SK-N-SH (cell line): ENCODE data around the gene SPIRE2.

Experiments
- CTCF ChIP-seq: fragments of 200-600 bp; sonication (generic); IDR thresholded peaks from 2 replicates; pipeline ENCODE4 v1.6.1; 2017; ENCODE audit warnings: antibody characterized with exemption, mild to moderate bottlenecking, moderate library complexity
- EZH2phosphoT487 ChIP-seq: fragments of 200-600 bp; sonication (generic); IDR thresholded peaks from 2 replicates; pipeline ENCODE4 v1.6.1; 2017; ENCODE audit warnings: low read depth, mixed run types, mild to moderate bottlenecking, antibody characterized with exemption, moderate library complexity, borderline replicate concordance
- FOXJ3 ChIP-seq: sonication (generic); formaldehyde crosslinking; IDR thresholded peaks from 2 replicates; pipeline ENCODE4 v1.5.1; 2020; ENCODE audit warnings: mild to moderate bottlenecking, missing genetic modification reagents
- GABPA ChIP-seq: IDR thresholded peaks from 2 replicates; pipeline ENCODE4 v1.4.0; 2012; ENCODE audit warnings: low read depth, mild to moderate bottlenecking
- GATA2 ChIP-seq: sonication (generic); formaldehyde crosslinking; IDR thresholded peaks from 2 replicates; pipeline ENCODE4 v1.5.0; 2020; ENCODE audit warnings: mild to moderate bottlenecking, missing genetic modification reagents
- JUND ChIP-seq: IDR thresholded peaks from 2 replicates; pipeline ENCODE4 v1.4.0; 2012
- MEF2A ChIP-seq: IDR thresholded peaks from 2 replicates; pipeline ENCODE4 v1.4.0; 2012; ENCODE audit warnings: low read depth, borderline replicate concordance
- REST ChIP-seq: IDR thresholded peaks from 2 replicates; pipeline ENCODE4 v1.6.1; 2012; ENCODE audit warnings: mild to moderate bottlenecking, low read depth, low read length, moderate library complexity
- RFX5 ChIP-seq: IDR thresholded peaks from 2 replicates; pipeline ENCODE4 v1.6.1; 2012; ENCODE audit warnings: mild to moderate bottlenecking, improper control_type of control experiment, low read length
- TCF12 ChIP-seq: IDR thresholded peaks from 2 replicates; pipeline ENCODE4 v1.4.0; 2012
- TEAD4 ChIP-seq: IDR thresholded peaks from 2 replicates; pipeline ENCODE4 v1.4.0; 2012; ENCODE audit warnings: mild to moderate bottlenecking, borderline replicate concordance; ENCODE audit not compliant: insufficient read depth
- USF1 ChIP-seq: IDR thresholded peaks from 2 replicates; pipeline ENCODE4 v1.4.0; 2012; ENCODE audit warnings: low read depth, borderline replicate concordance
- YY1 ChIP-seq: IDR thresholded peaks from 2 replicates; pipeline ENCODE4 v1.4.0; 2012; ENCODE audit warnings: low read depth, mild to moderate bottlenecking
- ZBTB33 ChIP-seq: IDR thresholded peaks from 2 replicates; pipeline ENCODE4 v1.4.0; 2012; ENCODE audit warnings: low read depth, borderline replicate concordance

- TF ChIP-seq CTCF = no peak
- no peak for TF ChIP-seq GABPA
- TF ChIP-seq TCF12 = no peak
- no peak for TF ChIP-seq JUND
- TF ChIP-seq MEF2A = no peak
- TF ChIP-seq GATA2 = no peak
- no peak for TF ChIP-seq USF1
- TF ChIP-seq EZH2phosphoT487 = no peak
- TF ChIP-seq REST = no peak
- TF ChIP-seq YY1 = no peak
- no peak for TF ChIP-seq TEAD4
- no peak for TF ChIP-seq RFX5
- no peak for TF ChIP-seq ZBTB33
- no peak for TF ChIP-seq FOXJ3 (CRISPR knock-in tag)
Measured at GRCh38 chr16:89890200-89890599, 61.9 kb downstream of the SPIRE2 start.
